Endothelial cell of hepatic sinusoid (primary cell): ENCODE results near the gene FOXI1.
"Not testable (repeated sequence)": the region's sequence is repeated elsewhere in the genome, so short reads cannot be mapped to it uniquely, and the experiment has no call there.

ENCODE experiments used
- in situ Hi-C: cut with HindIII; loops from 2 replicates; pipeline ENCODE4 v1.10.0; 2017; ENCODE audit warnings: low sequenced_read_pairs

Gene FOXI1

GRCh38 chr5:170121321-170121720, 15.6 kb downstream of the FOXI1 start:
- in situ Hi-C loops, result no loop called here

GRCh38 chr5:170126061-170126460, 20.4 kb downstream of the FOXI1 start:
- in situ Hi-C loops, result no loop called here

GRCh38 chr5:170126626-170127025, 20.9 kb downstream of the FOXI1 start:
- in situ Hi-C loops, result no loop called here

- in situ Hi-C loops, result no loop called here
Measured at GRCh38 chr5:170131235-170131634, 25.5 kb downstream of the FOXI1 start.

GRCh38 chr5:170132269-170132975, 26.7 kb downstream of the FOXI1 start:
- in situ Hi-C loops, result no loop called here

GRCh38 chr5:170132976-170133448, 27.3 kb downstream of the FOXI1 start:
- in situ Hi-C loops, result no loop called here

- in situ Hi-C loops, result no loop called here
Measured at GRCh38 chr5:170135796-170136490, 30.2 kb downstream of the FOXI1 start.

GRCh38 chr5:170136506-170136905, 30.8 kb downstream of the FOXI1 start:
- in situ Hi-C loops, result no loop called here

GRCh38 chr5:170137694-170138214, 32.1 kb downstream of the FOXI1 start:
- in situ Hi-C loops, result no loop called here

- in situ Hi-C loops, result no loop called here
Measured at GRCh38 chr5:170138273-170138672, 32.6 kb downstream of the FOXI1 start.

- in situ Hi-C loops, result no loop called here
Measured at GRCh38 chr5:170139786-170140335, 34.2 kb downstream of the FOXI1 start.

- in situ Hi-C loops, result not testable (repeated sequence)
Measured at GRCh38 chr5:170141196-170141595, 35.5 kb downstream of the FOXI1 start.

- in situ Hi-C loops, result no loop called here
Measured at GRCh38 chr5:170141636-170142035, 35.9 kb downstream of the FOXI1 start.

- in situ Hi-C loops, result no loop called here
Measured at GRCh38 chr5:170142196-170142595, 36.5 kb downstream of the FOXI1 start.

- in situ Hi-C loops, result no loop called here
Measured at GRCh38 chr5:170143091-170143490, 37.4 kb downstream of the FOXI1 start.

GRCh38 chr5:170143710-170144109, 38.0 kb downstream of the FOXI1 start:
- in situ Hi-C loops, result no loop called here

- in situ Hi-C loops, result no loop called here
Measured at GRCh38 chr5:170144286-170145023, 38.8 kb downstream of the FOXI1 start.

GRCh38 chr5:170145462-170145861, 39.8 kb downstream of the FOXI1 start:
- in situ Hi-C loops, result no loop called here

- in situ Hi-C loops, result no loop called here
Measured at GRCh38 chr5:170147051-170147752, 41.5 kb downstream of the FOXI1 start.

GRCh38 chr5:170147753-170148264, 42.1 kb downstream of the FOXI1 start:
- in situ Hi-C loops, result no loop called here
